Measurements from ENCODE around the gene AP1G2.
"Not testable (repeated sequence)": the region's sequence is repeated elsewhere in the genome, so short reads cannot be mapped to it uniquely, and the experiment has no call there.

Gene AP1G2

GRCh38 chr14:23537351-23538049, 30.1 kb downstream of the AP1G2 start:
- no peak for DNase-seq

- not testable (repeated sequence) for DNase-seq
Measured at GRCh38 chr14:23536906-23537305, 30.7 kb downstream of the AP1G2 start.

- DNase-seq, result no peak
Measured at GRCh38 chr14:23536494-23536893, 31.1 kb downstream of the AP1G2 start.

GRCh38 chr14:23535943-23536342, 31.6 kb downstream of the AP1G2 start:
- no peak for DNase-seq

DNA sequence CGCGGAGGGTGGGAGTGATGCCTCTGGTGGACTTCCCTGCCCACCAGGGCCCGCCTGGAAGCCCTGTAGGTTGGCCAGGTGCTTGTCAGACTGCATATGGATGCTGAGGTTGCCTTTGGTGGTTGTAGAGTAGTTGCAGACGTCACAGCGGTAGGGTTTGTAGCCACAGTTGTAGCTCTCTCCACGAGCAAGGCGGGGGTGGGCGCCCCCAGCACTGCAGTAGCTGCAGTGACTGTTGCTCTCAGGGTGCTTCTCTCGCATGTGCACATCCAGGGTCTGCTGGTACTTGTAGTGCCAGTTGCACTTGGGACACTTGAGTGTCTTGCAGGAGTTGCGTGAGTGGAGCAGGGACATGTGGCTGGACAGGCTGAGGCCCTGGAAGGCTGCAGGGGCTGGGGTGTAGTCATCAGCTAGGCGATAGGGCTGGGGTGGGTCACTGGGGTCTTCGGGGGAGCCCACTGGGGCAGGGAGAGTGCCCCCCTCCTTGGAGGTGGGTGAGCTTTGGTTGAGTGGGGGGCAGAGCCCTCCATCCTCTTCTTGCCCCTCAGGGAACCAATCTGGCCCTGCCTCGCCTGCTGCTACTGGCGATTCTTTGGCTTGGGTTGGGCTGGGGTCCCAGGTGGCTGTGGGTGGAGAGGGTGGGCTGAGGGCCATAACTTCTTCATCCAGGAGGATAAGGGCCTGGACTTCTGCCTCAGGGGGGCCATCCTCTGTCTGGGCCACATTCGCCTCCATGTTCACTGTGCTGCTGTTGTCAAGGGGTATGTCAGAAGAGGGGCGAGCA, 33.7 kb downstream of the AP1G2 start:
- DNase-seq, result no peak

GRCh38 chr14:23532658-23533057, 34.9 kb downstream of the AP1G2 start:
- DNase-seq, result no peak

DNA sequence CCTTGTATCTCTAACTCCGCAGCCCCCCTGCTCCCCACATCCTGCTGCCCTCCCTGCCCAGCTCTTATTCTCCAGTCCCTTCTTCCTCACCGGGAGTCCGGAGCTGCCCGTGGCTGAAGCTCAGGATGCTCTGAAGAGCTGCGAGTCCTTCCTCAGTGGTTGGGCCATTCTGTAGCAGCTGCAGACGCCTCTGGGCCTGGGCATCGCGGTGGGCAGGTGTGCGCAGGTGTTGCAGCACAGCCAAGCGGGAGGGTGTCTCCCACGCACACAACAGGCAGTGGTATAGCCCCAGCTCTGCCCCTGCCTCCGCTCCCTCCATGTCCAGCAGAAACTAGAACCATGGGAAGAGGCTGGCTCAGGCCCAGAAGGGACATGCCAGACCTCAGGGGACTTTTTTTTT, 36.2 kb downstream of the AP1G2 start:
- no peak for DNase-seq

DNA sequence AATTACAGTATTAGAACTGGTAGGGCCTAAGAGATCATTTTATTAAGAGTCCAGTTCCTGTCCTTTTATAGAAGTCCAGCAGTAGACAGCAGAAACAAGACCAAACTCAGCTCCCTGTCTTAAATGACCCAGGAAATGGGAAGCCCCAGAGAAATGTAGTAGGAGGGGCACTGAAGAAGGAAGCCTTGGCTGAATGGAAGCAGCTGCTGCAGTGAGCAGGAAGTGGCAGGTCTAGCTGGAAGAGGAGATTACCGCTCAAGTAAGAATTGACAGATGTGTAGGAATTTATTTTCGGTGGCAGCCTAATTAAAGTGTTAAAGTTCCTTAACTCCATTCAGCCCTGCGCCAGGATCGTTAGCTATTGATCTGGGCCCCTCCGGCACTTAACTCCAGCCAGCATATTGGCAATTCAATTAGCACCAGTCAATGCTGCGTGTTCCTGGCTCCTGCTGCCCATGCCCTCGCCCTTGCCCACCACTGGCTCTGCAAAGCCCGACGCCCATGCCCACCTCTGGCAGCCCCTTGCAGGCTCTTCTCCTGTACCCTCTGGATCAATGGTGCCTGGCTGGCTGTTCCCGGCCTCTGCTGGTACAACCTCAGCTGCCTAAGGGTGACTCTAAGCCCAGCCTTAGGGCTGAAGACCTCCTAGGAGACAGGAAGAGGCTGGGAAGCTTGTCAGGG, 37.1 kb downstream of the AP1G2 start:
- DNase-seq, result no peak

- no peak for DNase-seq
Measured at GRCh38 chr14:23529016-23529415, 38.6 kb downstream of the AP1G2 start.

DNA sequence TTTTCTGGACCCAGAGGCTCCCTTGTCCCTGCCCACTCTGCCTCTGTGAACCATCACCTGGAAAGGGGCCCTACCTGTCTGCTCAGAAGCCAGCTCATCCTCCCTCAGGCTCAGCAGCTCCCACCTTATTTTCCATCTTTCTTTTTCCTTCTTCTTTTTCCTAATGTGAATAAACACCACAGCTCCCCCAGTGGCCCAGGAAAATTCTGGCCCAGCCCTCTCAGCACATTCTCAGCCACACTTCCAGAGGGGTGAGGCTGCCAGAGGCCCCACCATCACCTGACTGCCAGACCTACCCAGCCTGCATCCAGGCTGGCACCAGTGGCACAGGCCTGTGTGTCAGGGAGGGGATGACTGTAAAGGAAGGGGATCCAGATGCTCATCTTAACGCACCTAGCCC, 39.0 kb downstream of the AP1G2 start:
- DNase-seq, result no peak

- no peak for DNase-seq
Measured at GRCh38 chr14:23525611-23526010, 42.0 kb downstream of the AP1G2 start.

- DNase-seq, result no peak
Measured at GRCh38 chr14:23524954-23525353, 42.6 kb downstream of the AP1G2 start.

DNA sequence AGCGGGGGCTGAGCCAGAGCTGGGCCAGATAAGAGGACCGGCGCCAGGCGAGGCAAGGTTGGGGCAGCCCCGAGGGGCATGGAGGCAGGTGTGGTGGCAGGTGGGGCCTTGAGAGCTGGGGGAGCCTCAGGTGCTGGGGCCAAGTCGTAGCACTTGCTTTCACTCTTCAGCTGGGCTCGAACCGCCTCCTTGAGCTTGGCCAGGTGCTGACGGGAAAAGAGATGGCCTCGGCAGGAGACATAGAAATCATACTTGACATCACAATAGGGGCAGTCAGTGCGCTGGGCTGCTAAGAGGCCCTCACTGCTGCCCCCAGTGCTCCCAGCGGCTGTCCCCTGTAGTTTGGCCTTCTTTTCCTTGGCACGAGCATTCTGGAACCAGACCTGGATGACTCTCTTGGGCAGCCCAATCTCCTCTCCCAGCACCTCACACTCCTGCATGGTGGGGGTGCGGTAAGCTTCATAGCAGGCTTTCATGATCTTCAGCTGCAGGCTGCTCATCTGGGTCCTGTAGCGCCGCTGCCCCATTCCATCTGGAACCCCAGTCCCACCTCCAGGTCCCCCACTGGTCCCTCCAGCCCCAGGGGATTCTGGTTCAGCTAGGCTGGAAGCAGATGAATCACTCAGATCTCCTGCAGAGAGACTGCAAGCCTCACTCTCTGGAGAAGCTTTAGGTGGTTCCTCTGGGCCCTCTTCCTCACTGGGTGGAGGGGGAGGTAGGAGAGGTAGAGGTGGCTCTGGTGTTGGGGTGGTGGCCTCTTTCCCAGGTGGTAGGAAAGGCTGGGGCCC, 44.2 kb downstream of the AP1G2 start:
- DNase-seq, result no peak

- DNase-seq, result no peak
Measured at GRCh38 chr14:23522643-23523198, 44.9 kb downstream of the AP1G2 start.

DNA sequence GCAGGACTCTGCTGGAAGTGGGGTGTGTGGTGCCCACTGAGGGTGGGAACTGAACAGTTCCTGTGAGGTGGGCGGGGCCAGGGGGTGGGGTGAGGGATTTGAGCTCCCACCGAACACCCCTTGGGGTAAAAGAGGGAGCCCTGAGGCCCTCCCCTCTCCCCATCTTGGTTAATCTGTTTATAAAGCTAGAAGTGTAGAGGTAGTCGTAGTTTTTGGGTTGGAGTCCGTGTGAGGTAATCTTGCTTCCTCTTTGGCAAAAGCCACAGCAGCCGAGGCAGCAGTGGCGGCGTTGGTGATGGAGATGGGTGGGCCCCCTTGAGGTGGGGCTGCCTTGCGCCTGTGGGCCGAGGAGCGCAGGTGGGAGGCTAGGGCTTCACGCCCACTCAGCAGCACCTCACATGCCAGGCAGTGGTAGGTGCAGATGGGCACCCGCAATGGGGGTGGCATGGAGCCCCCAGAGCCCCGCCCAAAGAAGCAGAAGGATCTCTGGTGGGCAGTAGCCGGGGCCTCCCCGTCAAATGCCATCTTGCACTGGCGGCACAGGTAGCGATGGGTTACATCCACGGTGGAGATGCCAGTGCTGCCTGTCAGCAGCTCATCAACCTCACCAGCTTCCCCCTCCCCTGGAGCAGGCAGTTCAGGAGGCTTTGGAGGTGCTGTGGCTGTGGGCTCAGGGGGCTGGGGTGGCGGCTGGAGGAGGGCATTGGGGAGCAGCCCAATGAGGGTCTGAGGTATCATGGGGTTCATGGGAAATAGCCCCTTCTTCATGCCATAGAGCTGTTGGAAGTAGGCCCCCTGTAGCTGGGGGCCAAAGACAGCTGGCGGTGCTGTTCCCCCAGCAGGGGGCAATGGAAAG, 45.6 kb downstream of the AP1G2 start:
- no peak for DNase-seq

GRCh38 chr14:23520899-23521533, 46.6 kb downstream of the AP1G2 start:
- no peak for DNase-seq

- no peak for DNase-seq
Measured at GRCh38 chr14:23518709-23519108, 48.9 kb downstream of the AP1G2 start.

- no peak for DNase-seq
Measured at GRCh38 chr14:23517650-23518326, 49.8 kb downstream of the AP1G2 start.

- DNase-seq, result no peak
Measured at GRCh38 chr14:23514644-23514957, 53.0 kb downstream of the AP1G2 start.

DNA sequence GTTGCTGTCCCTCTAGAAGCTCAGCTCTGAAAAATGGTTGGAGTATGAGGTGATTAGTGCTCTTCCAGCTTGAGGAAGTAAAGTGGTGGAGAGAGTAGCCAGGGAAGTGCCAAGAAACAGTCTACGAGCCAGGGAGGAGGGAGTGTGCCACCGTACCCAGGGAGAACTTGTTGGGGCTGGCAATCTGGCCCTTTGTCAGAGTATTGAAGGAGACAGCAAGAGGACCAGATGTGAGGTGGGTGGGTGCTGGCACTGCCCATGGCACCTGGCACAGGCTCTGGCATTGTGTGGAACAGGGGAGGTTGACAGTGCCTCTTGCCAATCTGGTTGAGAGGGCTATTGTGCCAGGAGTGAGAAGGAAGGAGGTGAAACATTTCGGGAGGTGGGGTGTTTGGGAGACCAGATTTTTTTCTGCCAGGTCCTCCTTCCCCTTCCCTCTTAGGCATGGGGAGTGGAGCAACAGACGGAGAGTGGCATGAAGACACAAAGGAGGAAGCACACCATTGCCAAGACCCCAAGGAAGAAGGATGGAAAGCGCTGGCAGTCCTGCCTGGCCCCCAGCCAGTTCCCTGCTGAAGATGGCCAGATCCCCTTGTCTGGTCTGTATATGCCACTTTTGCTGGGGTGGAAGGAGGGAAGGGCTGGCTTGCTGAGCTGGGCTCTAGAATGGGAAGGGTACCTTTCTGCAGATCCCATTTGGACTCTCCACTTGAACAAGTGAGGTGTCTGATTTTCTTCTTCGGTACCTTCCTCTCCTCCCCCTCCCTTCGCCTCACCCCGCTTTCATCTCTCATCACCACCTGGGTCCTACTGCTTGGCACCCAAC, 53.6 kb downstream of the AP1G2 start:
- DNase-seq, result no peak
